DMS153 treated with DMSO at 0.1 percent for 48 hours (cell line): ENCODE measurements around the gene RUNX3.

Source experiments
- DNase-seq: peaks from one replicate; lab custom pipeline; 2025; ENCODE audit not compliant: unreplicated experiment; lab: John Stamatoyannopoulos, UW

Gene RUNX3

DNA sequence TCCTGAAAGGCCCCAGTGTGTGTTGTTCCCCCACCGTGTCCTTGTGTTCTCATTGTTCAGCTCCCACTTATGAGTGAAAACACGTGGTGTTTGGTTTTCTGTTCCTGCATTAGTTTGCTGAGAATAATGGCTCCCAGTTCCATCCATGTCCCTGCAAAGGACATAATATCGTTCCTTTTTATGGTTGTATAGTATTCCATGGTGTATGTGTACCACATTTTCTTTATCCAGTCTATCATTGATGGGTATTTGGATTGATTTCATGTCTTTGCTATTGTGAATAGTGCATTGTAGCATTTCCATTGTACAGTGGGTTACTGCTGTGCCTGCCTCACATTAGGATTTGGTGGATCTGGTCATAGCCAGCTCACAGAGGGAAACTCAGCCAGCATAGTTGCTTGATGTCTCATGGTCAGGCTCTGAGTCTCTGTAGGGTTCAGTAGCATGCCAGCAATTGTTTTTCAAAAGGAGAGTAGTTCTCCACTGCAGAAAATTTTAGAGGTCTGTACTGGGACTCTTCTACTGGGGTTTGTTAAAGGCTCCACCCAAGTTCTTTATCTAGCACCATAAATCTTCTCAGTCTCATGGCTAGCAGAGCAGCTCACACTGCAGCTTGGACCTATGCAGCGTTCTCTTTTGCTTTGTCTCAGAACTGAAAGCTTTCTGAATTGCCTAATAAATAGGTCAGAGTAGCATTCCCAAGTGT lies 41.0 kb downstream of the RUNX3 start:
- no peak for DNase-seq

DNA sequence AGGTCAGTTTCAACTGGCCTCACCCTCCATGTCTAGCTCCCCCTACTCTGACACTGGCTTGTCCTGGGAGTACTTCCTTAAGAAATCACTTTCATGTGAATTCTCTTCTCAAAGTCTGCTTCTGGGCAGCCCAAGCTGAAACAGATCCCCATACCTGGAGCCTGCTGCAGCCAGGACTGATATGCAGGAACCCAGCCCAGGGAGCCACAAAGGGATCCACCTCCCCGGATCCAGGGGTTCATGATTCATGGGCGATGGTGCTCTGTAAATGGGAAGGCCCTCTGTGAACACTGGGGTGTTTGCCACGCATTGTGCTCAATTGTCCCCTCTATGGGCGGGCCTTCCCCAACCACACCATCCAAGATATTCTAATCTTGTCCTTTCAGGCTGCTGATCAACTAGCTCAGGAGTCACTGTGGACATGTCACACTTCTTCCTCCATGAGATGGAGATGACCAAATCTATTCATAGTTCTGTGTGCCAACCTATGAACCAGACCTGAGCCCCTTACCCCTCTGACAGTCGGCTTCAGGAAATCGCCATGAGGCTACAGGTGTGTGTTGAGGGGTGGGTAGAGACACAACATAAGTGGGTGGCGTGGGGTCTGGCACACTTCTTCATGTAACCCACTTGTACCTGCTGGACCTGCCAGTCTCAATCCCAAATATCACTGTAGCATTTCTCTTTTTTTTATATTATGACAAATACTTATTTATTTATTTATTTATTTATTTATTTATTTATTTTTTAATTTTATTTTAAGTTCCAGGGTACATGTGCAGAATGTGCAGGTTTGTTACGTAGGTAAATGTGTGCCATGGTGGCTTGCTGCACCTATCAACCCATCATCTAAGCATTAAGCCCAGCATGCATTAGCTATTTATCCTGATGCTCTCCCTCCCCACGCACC lies 41.8 kb downstream of the RUNX3 start:
- no peak for DNase-seq

GRCh38 chr1:24886241-24886640 lies 43.8 kb downstream of the RUNX3 start:
- no peak for DNase-seq

GRCh38 chr1:24884751-24885150 lies 45.3 kb downstream of the RUNX3 start:
- no peak for DNase-seq

DNA sequence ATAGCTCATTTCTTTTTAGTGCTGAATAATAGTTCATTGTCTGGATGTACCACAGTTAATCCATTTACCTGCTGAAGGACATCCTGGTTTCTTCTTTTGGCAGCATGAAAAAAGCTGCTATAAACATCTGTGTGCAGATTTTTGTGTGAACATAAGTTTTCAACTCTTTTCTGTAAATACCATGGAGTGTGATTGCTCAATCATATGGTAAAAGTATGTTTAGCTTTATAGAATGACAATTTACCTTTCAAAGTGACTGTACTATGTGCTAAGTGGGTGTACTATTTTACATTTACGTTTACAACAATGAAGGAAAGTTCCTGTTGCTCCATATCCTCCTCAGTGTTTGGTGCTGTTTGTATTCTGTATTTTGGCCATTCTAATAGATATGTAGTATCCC lies 49.0 kb downstream of the RUNX3 start:
- no peak for DNase-seq

- DNase-seq = no peak
Observed at GRCh38 chr1:24878775-24879742, 51.0 kb downstream of the RUNX3 start.

DNA sequence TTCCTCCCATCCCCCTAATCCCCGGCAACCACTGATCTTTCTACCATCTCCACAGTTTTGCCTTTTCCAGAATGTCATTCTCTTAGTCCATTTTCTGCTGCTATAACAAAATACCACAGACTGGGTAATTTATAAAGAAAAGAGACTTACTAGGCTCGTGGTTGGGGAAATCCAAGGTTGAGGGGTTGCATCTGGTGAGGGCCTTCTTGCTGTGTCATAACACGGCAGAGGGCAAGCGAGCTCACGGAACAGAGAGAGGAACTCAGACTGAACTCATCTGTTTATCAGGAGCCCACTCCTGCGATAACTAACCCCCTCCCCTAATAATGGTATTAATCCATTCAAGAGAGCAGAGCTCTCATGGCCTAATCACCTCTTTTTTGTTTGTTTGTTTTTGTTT lies 52.0 kb downstream of the RUNX3 start:
- DNase-seq = no peak

- DNase-seq = no peak
Observed at GRCh38 chr1:24875991-24876506, 54.0 kb downstream of the RUNX3 start.

DNA sequence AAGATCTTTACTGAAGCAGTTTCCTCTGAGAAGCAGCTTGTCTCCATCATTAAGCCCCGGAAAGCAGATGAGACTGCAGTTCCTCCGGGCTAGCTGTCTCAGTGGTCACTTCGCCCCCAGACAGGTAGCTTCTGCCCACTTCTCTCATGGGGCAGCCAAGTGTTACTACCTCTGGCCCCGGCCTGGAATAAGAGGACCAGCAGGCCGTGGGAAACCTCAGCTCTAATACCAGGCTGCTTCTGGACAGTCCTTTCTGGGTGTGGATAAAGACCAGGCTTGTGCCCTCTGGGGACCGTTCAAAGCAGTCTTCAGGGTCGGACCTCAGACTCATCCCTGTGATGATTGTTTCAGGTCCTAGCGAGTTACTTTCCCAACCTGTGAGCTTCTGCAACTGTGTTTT lies 54.8 kb downstream of the RUNX3 start:
- DNase-seq = no peak

DNA sequence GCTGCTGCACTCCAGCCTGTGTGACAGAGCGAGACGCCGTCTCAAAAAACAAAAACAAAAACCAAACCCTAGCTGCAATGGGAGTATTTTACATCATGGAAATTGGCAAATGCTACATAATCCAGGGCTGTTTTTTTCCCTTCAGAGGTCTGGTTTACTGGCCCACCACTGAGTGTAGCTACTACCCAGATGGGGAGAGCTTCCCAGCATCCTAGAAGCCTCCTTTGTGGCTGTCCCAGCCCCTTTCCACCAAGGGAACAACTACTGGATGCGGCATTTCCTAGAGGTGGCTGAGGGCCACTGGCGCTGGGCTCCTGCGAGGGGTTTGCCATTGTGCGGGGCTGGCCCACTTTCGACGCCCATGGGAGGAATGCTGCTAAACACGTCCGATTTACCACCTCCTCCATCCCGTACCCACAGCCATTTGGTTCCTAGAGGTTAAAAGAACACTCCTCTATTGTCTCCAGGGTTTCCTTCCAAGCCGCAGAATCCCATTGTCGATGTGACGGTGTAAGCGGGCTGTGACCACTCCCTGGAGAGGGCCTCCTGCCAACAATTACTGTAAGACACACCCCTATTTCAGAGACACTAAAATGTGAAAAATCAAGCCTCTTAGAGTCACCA lies 55.4 kb downstream of the RUNX3 start:
- no peak for DNase-seq

- no peak for DNase-seq
Observed at GRCh38 chr1:24874056-24874455, 56.0 kb downstream of the RUNX3 start.

GRCh38 chr1:24873148-24873547 lies 56.9 kb downstream of the RUNX3 start:
- DNase-seq = no peak

GRCh38 chr1:24872061-24872850 lies 57.8 kb downstream of the RUNX3 start:
- DNase-seq = no peak

- no peak for DNase-seq
Observed at GRCh38 chr1:24871306-24871901, 58.7 kb downstream of the RUNX3 start.

DNA sequence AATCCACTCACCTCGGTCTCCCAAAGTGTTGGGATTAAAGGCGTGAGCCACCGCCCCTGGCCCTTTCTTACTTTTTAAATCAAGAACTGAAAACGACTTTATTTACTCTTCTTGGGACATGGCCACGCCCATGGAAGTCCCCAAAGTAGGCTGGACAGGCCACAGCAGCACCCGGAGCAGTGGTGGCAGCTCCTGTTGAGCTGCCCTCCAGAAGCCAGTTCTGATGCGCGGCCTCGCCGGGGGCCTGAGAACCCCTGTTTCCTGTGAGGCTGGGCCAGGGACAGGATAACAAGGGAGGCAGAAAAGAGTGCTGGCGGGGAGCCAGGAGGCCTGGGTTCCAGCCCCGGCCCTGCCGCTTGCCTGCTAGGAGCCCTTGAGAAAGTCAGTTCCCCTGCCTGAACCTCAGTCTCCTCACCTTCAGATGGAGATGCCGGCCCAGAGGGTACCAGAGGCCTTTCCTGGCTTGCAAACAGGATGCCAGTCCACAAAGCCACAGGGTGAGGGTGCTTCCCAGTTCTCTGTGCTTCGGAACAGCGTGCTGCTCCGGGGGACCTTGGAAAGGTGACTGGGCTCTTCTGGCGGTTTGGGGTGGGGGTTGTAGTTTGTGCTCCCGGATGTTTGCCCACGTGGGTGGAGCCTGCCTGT lies 59.4 kb downstream of the RUNX3 start:
- DNase-seq = no peak

DNA sequence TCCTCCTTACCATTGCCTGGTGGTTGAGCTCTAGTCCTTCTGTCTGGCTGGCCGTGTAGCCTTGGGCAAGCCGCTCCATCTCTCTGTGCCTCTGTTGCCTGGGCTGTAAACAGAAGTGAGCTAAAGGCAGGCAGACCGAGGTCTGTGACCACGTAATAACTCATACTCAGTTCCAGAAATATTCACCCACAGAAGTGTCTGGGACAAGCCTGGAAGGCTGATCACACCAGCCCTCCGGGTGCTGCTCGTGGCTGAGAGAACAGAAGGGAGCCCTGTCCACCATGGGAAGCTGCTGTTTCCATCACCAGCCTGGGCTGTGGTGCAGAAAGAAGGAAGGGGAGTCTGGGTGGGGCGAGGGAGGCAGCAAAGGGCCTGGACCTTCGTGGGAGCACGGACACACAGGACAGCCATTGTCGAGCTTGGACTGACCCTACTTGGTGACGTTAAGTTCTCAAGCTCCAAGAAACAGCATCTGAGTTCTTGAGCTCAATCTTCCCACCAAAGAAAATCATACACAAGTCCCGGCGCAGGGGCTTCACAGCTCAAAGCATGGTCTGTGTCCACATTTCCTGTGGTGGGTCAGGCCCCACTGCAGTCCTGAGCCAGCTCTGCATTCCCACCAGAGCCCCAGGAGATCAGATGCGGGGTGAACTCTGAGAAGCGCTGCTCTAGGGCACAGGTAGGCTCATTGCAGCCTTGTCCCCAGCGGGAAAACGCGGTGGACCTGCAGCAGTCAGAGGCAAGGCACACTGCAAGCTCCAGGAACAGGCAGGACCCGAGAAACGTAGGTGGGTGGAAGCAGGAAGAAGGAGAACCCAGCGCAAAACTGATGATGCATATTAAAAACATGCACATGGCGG lies 61.8 kb downstream of the RUNX3 start:
- DNase-seq = no peak

DNA sequence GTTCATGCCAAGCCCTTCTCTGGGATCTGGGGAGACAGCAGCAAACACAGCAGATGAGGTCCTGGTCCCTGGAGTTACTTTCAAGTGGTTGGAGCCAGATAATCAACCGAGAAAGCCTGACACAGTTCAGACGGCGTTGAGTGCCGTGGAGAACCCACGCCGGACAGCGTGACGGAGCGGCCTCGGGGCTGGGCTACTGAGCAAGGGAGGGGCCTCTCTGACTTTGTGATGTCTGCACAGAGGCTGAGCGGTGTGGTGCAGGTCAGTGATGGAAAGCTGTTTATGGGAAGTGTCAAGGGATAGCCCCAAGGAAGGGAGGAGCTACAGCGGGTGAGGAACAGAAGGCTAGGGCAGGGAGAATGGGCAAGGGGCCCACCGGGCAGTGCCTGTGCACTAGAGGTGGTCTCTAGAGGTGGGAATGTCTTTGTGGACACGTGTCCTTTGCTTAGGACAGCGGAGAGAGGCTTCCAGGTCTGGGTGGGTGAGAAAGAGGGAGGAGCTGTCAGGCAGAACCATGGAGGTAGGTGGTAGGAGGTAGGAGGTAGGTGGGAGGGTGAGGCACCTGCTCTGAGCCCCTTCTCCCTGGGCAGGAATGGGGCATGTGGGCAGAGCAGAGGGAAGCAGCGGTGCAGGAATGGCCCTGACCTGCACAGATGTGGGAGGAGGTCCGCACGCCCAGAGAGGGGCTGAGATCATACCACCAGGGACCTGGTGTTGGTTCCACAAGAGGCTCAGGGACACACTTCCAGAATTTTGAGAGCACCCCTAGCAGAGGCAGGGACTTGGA lies 62.8 kb downstream of the RUNX3 start:
- no peak for DNase-seq
